GM12891 (cell line): ENCODE results near the gene MYLK.

ENCODE experiments used
- DNase-seq: peaks from one replicate; pipeline ENCODE4 v3.0.0; 2011; ENCODE audit warnings: low spot score; ENCODE audit not compliant: insufficient read length
- FAIRE-seq: peaks from 2 replicates; lab custom pipeline; 2011; peaks lifted over from hg19 to GRCh38; lab: Jason Lieb, UNC
- PAX5 ChIP-seq: IDR thresholded peaks from 2 replicates; pipeline ENCODE4 v1.6.1; 2011; ENCODE audit warnings: low read length, moderate library complexity, mild to moderate bottlenecking; ENCODE audit not compliant: insufficient read depth, severe bottlenecking
- POLR2A ChIP-seq: IDR thresholded peaks from 2 replicates; pipeline ENCODE4 v1.6.1; 2011; ENCODE audit warnings: low read depth, low read length, control low read depth
- POLR2AphosphoS5 ChIP-seq: IDR thresholded peaks from 2 replicates; pipeline ENCODE4 v1.6.1; 2011; ENCODE audit warnings: low read depth, low read length, control low read depth
- POU2F2 ChIP-seq: IDR thresholded peaks from 2 replicates; pipeline ENCODE4 v1.6.1; 2011; ENCODE audit warnings: low read depth, mild to moderate bottlenecking, control low read depth, low read length, moderate library complexity
- SPI1 ChIP-seq: IDR thresholded peaks from 2 replicates; pipeline ENCODE4 v1.6.1; 2011; ENCODE audit warnings: low read depth, low read length, control low read depth
- TAF1 ChIP-seq: IDR thresholded peaks from 2 replicates; pipeline ENCODE4 v1.6.1; 2011; ENCODE audit warnings: low read depth, low read length, control low read depth

MYLK gene

DNA sequence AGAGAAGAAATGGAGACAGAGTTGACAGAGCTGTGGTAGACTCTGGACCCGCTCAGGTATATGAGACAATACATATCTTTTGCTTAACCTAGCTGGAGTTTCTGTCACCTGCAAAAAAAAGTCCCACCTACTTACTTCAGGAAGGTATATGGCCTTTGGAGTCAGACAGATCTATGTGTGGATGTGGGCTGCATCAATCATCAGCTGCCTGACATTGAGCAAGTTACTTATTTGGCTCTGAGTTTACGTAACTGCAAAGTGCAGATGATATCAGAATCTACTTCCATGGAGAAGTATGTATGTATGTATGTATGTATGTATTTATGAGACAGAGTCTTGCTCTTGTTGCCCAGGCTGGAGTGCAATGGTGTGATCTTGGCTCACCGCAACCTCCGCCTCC lies 124.3 kb downstream of the MYLK start:
- TF ChIP-seq POLR2AphosphoS5, result no peak
- TF ChIP-seq TAF1, result no peak
- TF ChIP-seq POLR2A, result no peak
- no peak for TF ChIP-seq SPI1
- TF ChIP-seq PAX5, result no peak
- FAIRE-seq, result no peak

DNA sequence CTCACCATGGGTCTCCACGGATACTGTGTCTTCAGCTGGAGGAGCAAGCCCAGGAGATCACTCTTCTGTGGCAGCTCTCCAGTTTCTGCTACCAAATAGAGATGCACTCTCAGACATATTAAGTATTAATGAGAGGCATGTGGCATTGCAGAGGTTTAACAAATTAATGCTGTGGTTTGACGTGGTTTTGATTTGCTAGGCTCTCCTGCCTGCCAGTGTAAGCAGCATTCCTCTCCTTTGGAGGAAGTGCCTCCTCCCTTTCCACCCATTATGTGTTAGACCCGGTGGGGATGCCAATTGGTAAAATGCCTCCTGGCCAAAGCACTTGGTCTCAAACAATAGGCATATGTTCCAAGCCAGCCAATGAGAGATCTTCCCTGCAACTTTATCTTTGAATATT lies 124.8 kb downstream of the MYLK start:
- no peak for FAIRE-seq
- no peak for DNase-seq
- no peak for TF ChIP-seq TAF1
- TF ChIP-seq POU2F2, result no peak
- TF ChIP-seq SPI1, result no peak
- TF ChIP-seq PAX5, result no peak
- TF ChIP-seq POLR2AphosphoS5, result no peak
- TF ChIP-seq POLR2A, result no peak

More for the DNA sequence above, 124.3 kb downstream of the MYLK start:
- no peak for DNase-seq

DNA sequence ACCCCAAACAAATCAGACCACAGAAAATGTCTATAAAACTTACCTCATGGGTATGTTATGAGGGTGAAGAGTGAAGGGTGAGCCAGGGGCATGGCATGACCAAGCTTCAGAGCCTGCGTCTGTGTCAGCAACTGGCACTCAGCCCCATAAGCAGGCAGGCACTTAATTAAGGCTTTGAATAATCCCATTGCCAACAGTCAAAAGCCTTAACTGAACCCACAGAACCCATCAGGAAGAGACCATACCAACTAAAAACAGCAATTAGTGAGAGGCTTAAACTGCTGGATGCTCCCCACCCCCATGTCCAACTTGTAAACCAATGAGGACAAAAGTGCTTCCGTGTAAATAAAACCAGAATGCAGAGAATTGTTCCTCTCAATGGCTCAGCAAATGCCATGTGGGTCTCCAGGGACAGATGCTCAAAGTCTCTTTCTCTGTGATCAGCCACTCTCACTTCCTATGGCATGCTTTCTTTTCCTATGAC lies 126.0 kb downstream of the MYLK start:
- TF ChIP-seq PAX5, result no peak
- no peak for TF ChIP-seq POLR2A
- TF ChIP-seq POLR2AphosphoS5, result no peak
- TF ChIP-seq TAF1, result no peak
- TF ChIP-seq SPI1, result no peak
- TF ChIP-seq POU2F2, result no peak
- no peak for FAIRE-seq
- no peak for DNase-seq

DNA sequence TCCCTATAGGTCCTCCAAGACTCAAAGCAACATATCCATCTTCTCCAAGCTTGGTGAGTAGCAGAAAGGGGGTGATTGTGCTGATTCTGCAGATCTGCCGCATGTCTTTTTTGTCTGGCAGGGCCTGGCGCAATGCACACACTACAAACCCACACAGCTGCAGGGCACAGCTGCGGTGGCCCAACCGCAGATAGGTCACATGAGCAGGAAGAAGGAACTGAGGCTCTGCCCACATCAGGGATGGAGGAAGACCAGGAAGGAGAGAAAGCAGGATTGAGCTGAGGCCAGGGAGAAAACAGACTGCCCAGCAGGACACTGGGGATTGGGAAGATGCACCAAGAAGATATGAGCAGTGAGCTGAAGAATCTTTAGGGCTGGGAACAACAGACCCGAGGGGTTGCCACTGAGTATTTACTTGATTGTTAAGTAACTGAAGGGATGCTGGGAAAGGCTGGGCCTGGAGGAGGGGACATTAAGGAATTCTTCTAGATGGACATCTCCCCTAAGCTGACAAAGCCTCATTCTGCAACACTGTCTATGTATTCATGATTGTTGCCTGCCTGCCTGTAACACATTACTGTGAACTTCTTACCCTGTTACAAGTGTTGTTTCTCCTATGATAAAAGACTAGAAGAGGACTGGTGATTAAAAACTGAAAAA lies 126.7 kb downstream of the MYLK start:
- DNase-seq (no peak), FAIRE-seq (no peak)
- TF ChIP-seq PAX5 (no peak), POLR2A (no peak), POLR2AphosphoS5 (no peak), POU2F2 (no peak), TAF1 (no peak), SPI1 (no peak)

DNA sequence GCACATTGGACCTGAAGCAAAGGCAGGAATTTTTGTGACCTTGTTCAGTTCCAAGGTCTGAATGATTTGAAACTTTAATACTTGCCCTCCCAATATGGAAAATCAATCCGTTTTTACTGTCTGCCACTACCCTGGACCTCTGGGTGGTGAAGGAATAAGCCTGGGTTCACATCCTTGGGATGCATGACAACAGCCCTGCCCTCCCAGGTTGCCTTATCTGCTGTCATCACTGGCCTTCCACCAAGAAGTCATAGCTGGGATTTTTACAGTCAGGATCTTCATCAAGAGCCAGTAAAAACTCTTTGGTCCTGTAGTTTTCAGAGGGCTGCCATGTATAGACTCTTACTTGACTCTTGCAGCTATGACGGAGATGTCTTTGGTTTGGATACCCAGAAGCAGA lies 128.6 kb downstream of the MYLK start:
- no peak for DNase-seq
- TF ChIP-seq SPI1, result no peak
- no peak for TF ChIP-seq TAF1
- no peak for TF ChIP-seq POU2F2
- no peak for TF ChIP-seq POLR2AphosphoS5
- no peak for TF ChIP-seq POLR2A
- TF ChIP-seq PAX5, result no peak
- no peak for FAIRE-seq

DNA sequence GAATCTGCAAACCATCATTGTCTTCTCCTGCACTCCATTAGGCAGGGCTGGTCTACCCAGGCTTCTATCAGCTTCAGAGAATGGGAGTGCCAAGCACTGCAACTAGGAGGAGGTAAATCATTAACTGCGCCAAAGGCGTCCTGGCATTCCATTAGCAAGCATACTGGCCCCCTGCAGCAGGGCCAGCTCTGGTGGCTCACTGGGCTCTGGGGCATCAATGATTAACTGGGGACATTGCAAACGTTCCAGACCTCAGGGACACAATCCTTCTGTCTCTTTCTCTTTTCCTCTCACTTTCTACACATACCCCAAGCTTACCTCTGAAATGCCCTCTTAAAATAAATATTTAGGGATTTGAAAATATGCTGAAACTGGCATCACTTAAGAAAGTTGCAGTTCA lies 129.0 kb downstream of the MYLK start:
- FAIRE-seq (no peak), DNase-seq (no peak)
- no peak for TF ChIP-seq SPI1
- TF ChIP-seq POLR2AphosphoS5, result no peak
- no peak for TF ChIP-seq POLR2A
- TF ChIP-seq POU2F2, result no peak
- no peak for TF ChIP-seq PAX5
- no peak for TF ChIP-seq TAF1

DNA sequence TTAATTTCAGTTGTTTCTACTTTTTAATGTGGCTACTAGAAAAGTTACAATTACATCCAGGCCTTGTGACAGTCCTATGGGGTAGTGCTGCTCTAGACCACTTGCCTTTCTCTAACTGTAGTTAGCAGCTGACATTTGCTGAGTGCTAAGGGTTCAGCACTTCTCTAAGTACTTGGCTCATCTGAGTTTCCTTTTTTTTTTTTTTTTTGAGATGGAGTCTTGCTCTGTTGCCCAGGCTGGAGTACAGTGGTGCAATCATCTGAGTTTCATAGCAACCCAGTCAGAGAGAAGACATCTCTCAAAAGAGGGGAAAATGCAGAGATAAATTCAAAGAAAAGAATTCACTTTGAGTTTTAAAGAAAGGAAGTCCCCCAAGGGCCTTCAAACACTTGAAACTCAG lies 130.8 kb downstream of the MYLK start:
- no peak for FAIRE-seq
- no peak for DNase-seq
- TF ChIP-seq SPI1 (no peak), POLR2AphosphoS5 (no peak), POLR2A (no peak), POU2F2 (no peak), TAF1 (no peak), PAX5 (no peak)

DNA sequence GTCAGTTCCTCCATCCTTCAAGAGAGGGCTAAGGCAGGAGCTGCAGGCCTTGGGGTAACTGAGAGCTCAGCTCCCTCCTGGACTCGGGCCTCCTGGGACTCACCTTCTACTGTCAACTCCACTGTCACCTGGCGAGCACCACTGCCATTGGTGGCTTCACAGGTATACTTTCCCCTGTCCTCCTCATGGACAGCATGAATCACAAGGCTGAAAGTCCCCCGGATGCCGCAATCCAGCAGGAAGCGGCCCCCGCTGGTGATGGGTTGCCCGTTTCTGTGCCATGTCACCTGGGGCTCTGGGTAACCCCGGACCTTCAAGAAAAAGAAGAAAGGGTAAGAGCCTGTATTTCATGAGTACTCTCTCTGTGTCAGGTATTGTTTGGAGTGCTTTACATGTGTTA lies 131.9 kb downstream of the MYLK start:
- no peak for FAIRE-seq
- TF ChIP-seq POLR2A, result no peak
- no peak for TF ChIP-seq SPI1
- TF ChIP-seq PAX5, result no peak
- no peak for TF ChIP-seq TAF1
- no peak for TF ChIP-seq POLR2AphosphoS5
- no peak for TF ChIP-seq POU2F2
- no peak for DNase-seq

DNA sequence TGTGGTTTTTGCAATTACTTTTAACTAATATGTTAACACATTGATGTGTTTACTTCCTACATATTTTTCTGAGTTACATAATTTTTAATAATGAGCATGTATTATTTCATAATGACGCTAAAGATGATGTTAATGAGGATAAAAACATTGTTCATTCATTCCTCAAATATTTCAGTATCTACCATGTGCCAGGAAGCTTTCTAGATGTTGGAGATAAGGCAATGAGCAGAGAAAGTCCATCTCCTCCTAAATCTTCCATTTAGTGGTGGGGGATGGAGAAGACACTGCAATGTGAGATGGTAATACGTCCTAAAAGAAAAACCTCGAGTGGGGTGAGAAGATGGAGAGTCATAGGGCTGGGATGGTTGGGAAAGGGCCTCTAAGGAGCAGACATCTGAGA lies 132.7 kb downstream of the MYLK start:
- FAIRE-seq (no peak), DNase-seq (no peak)
- TF ChIP-seq SPI1, result no peak
- TF ChIP-seq POLR2AphosphoS5, result no peak
- TF ChIP-seq POLR2A, result no peak
- no peak for TF ChIP-seq PAX5
- TF ChIP-seq TAF1, result no peak
- TF ChIP-seq POU2F2, result no peak
